ENCODE results near the gene RASAL1. TPM values are rescaled to one million over a fixed set of nuclear protein-coding genes. Genes with fewer than 3 reads are reported as not detected.

The RASAL1 gene
- total and polyA plus RNA-seq, 2 experiments from 2014 or later: not detected

DNA sequence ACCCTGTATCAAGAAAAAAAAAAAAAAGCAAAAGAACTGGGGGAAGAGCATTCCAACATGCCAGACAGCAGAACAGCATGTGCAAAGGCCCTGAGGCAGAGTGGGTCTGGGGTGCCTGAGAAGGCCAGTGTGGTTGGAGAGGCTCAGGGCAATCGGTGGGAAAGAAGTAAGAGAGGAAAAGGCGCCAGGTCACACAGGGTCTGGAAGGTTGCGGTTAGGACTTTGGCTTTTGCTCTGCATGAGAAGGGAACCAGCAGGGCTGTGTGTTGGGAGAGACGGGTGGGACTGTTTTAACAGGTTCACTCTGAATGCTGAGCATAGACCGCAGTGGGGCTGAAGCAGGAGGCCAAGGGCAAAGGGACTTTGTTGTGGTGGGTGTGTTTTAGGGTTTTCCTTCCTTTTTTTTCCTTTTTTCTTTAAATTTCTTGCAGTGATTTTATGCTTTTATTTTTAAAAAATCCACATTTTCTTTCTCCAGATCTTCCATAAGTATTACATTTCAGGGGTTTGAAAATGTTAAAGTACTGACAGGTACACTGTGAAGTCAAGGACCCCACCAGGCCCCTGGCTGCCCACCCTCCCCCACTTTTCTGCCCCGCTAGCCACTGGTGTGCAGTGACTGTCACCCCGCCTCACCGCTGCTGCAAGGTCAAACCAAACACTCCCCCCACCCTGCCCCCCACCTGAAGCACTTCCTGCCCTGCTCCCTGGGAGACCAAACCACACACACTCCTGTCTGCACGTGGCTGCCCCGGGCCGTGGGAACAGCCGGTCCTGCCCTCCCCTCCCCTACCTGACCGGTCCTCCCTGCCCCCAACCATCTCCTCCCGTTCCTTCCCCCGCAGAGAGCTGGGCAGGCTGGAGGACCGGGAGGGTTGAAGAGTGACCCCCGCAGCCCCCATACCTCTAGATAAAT lies 49.1 kb downstream of the RASAL1 start:
- Histone ChIP-seq H3K9me2 (ENCODE audit: insufficient read depth) (no peaks in the 10 kb centered on the region), H3K27ac (no peak overlapping the region), H3K36me3 (ENCODE audit: low read depth) (no peaks in the 10 kb centered on the region), H3K27me3 (replicated peaks; ENCODE audit: insufficient read depth) (peaks cover 6% of the 10 kb centered on the region; the same call in 1 of the 2 replicates), H2AFZ (no peak overlapping the region), H3F3A (ENCODE audit: insufficient read depth) (no peaks in the 10 kb centered on the region), H4K20me1 (ENCODE audit: insufficient read depth) (no peaks in the 10 kb centered on the region), H3K9ac (no peak overlapping the region), H3K4me2 (ENCODE audit: unreplicated experiment) (no peak overlapping the region), H3K79me2 (ENCODE audit: insufficient read depth) (no peaks in the 10 kb centered on the region), H3K4me1 (ENCODE audit: insufficient read depth) (no peaks in the 10 kb centered on the region), H3K9me3 (ENCODE audit: low read depth) (no peaks in the 10 kb centered on the region), H3K4me3 (no peak overlapping the region)
- 25 to 30% methylated on average over 13 to 17 of the region's 17 CpGs for WGBS, 2 experiments (ENCODE audit: low coverage in 1 of 2, low lambda C conversion rate in 2 of 2, missing lambda C conversion rate in 2 of 2)
- in situ Hi-C loops (cut with MboI): no loop called here
- no peak for DNase-seq
- no peak for TF ChIP-seq EZH2phosphoT487 (IDR thresholded peaks at IDR 0.05; ENCODE audit: insufficient read depth, low read depth)
- no peak for TF ChIP-seq EZH2 (IDR thresholded peaks at IDR 0.05; ENCODE audit: insufficient read depth, poor library complexity, severe bottlenecking)

DNA sequence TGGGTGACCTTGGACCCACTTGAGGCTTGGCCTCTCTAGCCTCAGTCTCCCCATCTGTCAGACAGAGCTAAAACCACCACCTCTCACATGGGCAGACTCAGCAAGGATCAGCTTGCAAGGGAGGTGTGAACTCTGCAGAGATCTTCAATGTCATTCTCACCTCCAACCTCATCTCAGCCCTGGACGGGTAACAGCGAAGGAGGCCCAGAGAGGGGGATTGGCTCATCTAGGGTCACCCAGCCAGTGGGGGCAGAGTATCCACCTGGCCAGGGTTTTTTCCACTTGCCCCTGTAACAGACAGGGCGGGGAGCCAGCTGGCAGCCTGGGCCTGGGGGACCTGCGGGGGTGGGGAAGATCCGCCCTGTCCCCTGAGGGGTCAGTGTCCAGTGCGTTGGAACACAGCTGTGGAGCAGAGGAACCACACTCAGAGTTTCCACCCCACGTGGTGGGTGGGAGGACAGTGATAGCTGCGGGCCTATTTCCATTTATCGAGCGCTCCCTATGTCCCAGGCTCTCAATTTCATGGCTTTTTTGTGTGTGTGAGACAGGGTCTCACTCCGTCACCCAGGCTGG lies 51.6 kb downstream of the RASAL1 start:
- no peaks in the 10 kb centered on the region for H3K9me3 ChIP-seq (ENCODE audit: low read depth)
- 69 to 70% methylated on average over 11 of the region's 11 CpGs for WGBS, 2 experiments (ENCODE audit: low coverage in 1 of 2, low lambda C conversion rate in 2 of 2, missing lambda C conversion rate in 2 of 2)
- TF ChIP-seq EZH2phosphoT487 (IDR thresholded peaks at IDR 0.05; ENCODE audit: insufficient read depth, low read depth) (no peak), EZH2 (IDR thresholded peaks at IDR 0.05; ENCODE audit: insufficient read depth, poor library complexity, severe bottlenecking) (no peak)
- H3K4me1 ChIP-seq (ENCODE audit: insufficient read depth): no peaks in the 10 kb centered on the region
- no peaks in the 10 kb centered on the region for H3F3A ChIP-seq (ENCODE audit: insufficient read depth)
- no peak for DNase-seq
- no peak overlapping the region for H3K27ac ChIP-seq
- H3K9me2 ChIP-seq (ENCODE audit: insufficient read depth): no peaks in the 10 kb centered on the region
- in situ Hi-C loops (cut with MboI): no loop called here
- H2AFZ ChIP-seq: no peak overlapping the region
- peaks cover 16% of the 10 kb centered on the region; the same call in 1 of the 2 replicates for H3K27me3 ChIP-seq (replicated peaks; ENCODE audit: insufficient read depth)
- no peak overlapping the region for H3K4me3 ChIP-seq
- H3K4me2 ChIP-seq (ENCODE audit: unreplicated experiment): no peak overlapping the region
- no peaks in the 10 kb centered on the region for H3K79me2 ChIP-seq (ENCODE audit: insufficient read depth)
- no peak overlapping the region for H3K9ac ChIP-seq
- H4K20me1 ChIP-seq (ENCODE audit: insufficient read depth): no peaks in the 10 kb centered on the region
- no peaks in the 10 kb centered on the region for H3K36me3 ChIP-seq (ENCODE audit: low read depth)

DNA sequence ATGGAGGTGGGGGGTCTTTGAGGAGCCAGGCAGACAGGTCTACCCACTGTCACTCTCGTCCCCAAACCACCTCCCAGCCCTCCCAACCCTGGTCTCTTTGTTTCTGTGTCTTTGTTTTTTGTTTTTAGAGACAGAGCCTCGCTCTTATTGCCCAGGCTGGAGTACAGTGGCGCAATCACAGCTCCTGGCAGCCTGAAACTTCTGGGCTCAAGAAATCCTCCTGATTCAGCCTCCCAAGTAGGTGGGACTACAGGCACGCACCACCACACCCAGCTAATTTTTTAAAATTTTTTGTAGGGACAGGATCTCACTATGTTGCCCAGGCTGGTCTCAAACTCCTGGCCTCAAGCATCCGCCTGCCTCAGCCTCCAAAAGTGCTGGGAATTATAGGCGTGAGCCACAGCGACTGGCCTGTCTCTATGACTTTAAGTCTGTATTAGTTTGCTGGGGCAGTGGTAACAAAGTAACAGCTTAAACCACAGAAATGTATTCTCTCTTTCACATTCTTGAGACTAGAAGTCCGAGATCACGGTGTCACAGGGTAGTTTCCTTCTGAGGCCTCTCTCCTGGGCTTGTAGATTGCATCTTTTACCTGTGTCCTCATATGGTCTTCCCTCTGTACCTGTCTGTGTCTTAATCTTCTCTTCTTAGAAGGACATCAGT lies 52.9 kb downstream of the RASAL1 start:
- 62 to 64% methylated on average over 9 of the region's 9 CpGs for WGBS, 2 experiments (ENCODE audit: low coverage in 1 of 2, low lambda C conversion rate in 2 of 2, missing lambda C conversion rate in 2 of 2)
- TF ChIP-seq EZH2 (IDR thresholded peaks at IDR 0.05; ENCODE audit: insufficient read depth, poor library complexity, severe bottlenecking) (no peak), EZH2phosphoT487 (IDR thresholded peaks at IDR 0.05; ENCODE audit: insufficient read depth, low read depth) (no peak)
- Histone ChIP-seq H3K27ac (no peak overlapping the region), H3K9me2 (ENCODE audit: insufficient read depth) (no peaks in the 10 kb centered on the region), H3K9ac (no peak overlapping the region), H3K9me3 (ENCODE audit: low read depth) (no peaks in the 10 kb centered on the region), H3K36me3 (ENCODE audit: low read depth) (no peaks in the 10 kb centered on the region), H2AFZ (no peak overlapping the region), H3K4me2 (ENCODE audit: unreplicated experiment) (no peak overlapping the region), H3K27me3 (replicated peaks; ENCODE audit: insufficient read depth) (peaks cover 24% of the 10 kb centered on the region), H4K20me1 (ENCODE audit: insufficient read depth) (no peaks in the 10 kb centered on the region), H3F3A (ENCODE audit: insufficient read depth) (no peaks in the 10 kb centered on the region), H3K79me2 (ENCODE audit: insufficient read depth) (no peaks in the 10 kb centered on the region), H3K4me1 (ENCODE audit: insufficient read depth) (no peaks in the 10 kb centered on the region), H3K4me3 (no peak overlapping the region)
- DNase-seq: no peak
- in situ Hi-C loops (cut with MboI): no loop called here

DNA sequence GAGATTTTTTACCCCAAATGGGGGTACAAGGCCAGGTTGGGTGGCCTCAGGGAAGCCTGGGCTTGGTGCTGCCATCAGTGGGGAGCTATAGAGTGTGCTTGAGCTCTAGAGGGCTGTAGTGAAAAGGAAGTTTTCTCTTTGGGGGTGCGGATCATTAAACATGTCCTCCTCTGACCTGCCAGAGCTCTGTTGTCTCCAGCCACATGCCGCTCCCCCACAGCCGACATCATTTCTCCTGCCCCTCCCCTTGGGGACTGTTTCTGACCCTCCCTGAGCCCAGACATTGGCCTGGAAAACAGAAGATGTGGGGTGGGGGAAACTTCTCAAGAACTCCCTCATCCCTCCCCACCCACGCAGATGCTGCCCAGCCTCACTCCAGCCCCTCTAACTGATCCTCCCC lies 53.7 kb downstream of the RASAL1 start:
- in situ Hi-C loops (cut with MboI): no loop called here
- no peak for TF ChIP-seq EZH2 (IDR thresholded peaks at IDR 0.05; ENCODE audit: insufficient read depth, poor library complexity, severe bottlenecking)
- TF ChIP-seq EZH2phosphoT487 (IDR thresholded peaks at IDR 0.05; ENCODE audit: insufficient read depth, low read depth): no peak
- no peak overlapping the region for H3K27ac ChIP-seq
- H4K20me1 ChIP-seq (ENCODE audit: insufficient read depth): no peaks in the 10 kb centered on the region
- H3K9ac ChIP-seq: no peak overlapping the region
- H3K4me3 ChIP-seq: no peak overlapping the region
- no peak for DNase-seq
- H3F3A ChIP-seq (ENCODE audit: insufficient read depth): no peaks in the 10 kb centered on the region
- no peak overlapping the region for H2AFZ ChIP-seq
- no peak overlapping the region for H3K4me2 ChIP-seq (ENCODE audit: unreplicated experiment)
- H3K27me3 ChIP-seq (replicated peaks; ENCODE audit: insufficient read depth): peaks cover 24% of the 10 kb centered on the region
- 0 to 51% methylated on average over 1 to 4 of the region's 4 CpGs for WGBS, 2 experiments (ENCODE audit: low coverage in 1 of 2, low lambda C conversion rate in 2 of 2, missing lambda C conversion rate in 2 of 2)
- no peaks in the 10 kb centered on the region for H3K79me2 ChIP-seq (ENCODE audit: insufficient read depth)
- no peaks in the 10 kb centered on the region for H3K36me3 ChIP-seq (ENCODE audit: low read depth)
- no peaks in the 10 kb centered on the region for H3K9me2 ChIP-seq (ENCODE audit: insufficient read depth)
- H3K4me1 ChIP-seq (ENCODE audit: insufficient read depth): no peaks in the 10 kb centered on the region
- no peaks in the 10 kb centered on the region for H3K9me3 ChIP-seq (ENCODE audit: low read depth)
